ENCODE measurements around the gene CTAG1A.
"Not testable (repeated sequence)": the region's sequence is repeated elsewhere in the genome, so short reads cannot be mapped to it uniquely, and the experiment has no call there.

The CTAG1A gene

GRCh38 chrX:154575076-154575475 lies 9.9 kb upstream of the CTAG1A start:
- DNase-seq = not testable (repeated sequence)

- not testable (repeated sequence) for DNase-seq
Observed at GRCh38 chrX:154582994-154583393, 1.9 kb upstream of the CTAG1A start.

- DNase-seq = not testable (repeated sequence)
Observed at GRCh38 chrX:154590415-154590814, 5.5 kb downstream of the CTAG1A start.

GRCh38 chrX:154592505-154592904 lies 7.6 kb downstream of the CTAG1A start:
- DNase-seq = no peak

GRCh38 chrX:154593201-154593600 lies 8.3 kb downstream of the CTAG1A start:
- no peak for DNase-seq

- no peak for DNase-seq
Observed at GRCh38 chrX:154594491-154594890, 9.6 kb downstream of the CTAG1A start.

- DNase-seq = no peak
Observed at GRCh38 chrX:154595559-154596249, 10.8 kb downstream of the CTAG1A start.

- no peak for DNase-seq
Observed at GRCh38 chrX:154596290-154596929, 11.5 kb downstream of the CTAG1A start.

- no peak for DNase-seq
Observed at GRCh38 chrX:154597221-154597620, 12.3 kb downstream of the CTAG1A start.

GRCh38 chrX:154598656-154599055 lies 13.7 kb downstream of the CTAG1A start:
- DNase-seq = no peak

- DNase-seq = no peak
Observed at GRCh38 chrX:154599531-154599930, 14.6 kb downstream of the CTAG1A start.

- DNase-seq = no peak
Observed at GRCh38 chrX:154600759-154601374, 15.9 kb downstream of the CTAG1A start.

GRCh38 chrX:154602226-154602625 lies 17.3 kb downstream of the CTAG1A start:
- DNase-seq = no peak

- no peak for DNase-seq
Observed at GRCh38 chrX:154602766-154603437, 18.0 kb downstream of the CTAG1A start.

- DNase-seq = no peak
Observed at GRCh38 chrX:154603438-154604430, 18.8 kb downstream of the CTAG1A start.

GRCh38 chrX:154605566-154605965 lies 20.6 kb downstream of the CTAG1A start:
- DNase-seq = no peak

GRCh38 chrX:154607370-154607769 lies 22.4 kb downstream of the CTAG1A start:
- peak; percentile 25 for DNase-seq

GRCh38 chrX:154607976-154608375 lies 23.0 kb downstream of the CTAG1A start:
- not testable (repeated sequence) for DNase-seq

GRCh38 chrX:154608823-154609222 lies 23.9 kb downstream of the CTAG1A start:
- not testable (repeated sequence) for DNase-seq

- DNase-seq = not testable (repeated sequence)
Observed at GRCh38 chrX:154611146-154611545, 26.2 kb downstream of the CTAG1A start.

- DNase-seq = not testable (repeated sequence)
Observed at GRCh38 chrX:154613586-154613985, 28.7 kb downstream of the CTAG1A start.

- not testable (repeated sequence) for DNase-seq
Observed at GRCh38 chrX:154619182-154619581, 34.2 kb downstream of the CTAG1A start, which contains the start of gene CTAG1B. Gene CTAG1B (minus strand): TSS chrX:154619282. CDS start chrX:154619218, 64 bp downstream.

All from NCI-H2171 treated with DMSO at 0.1 percent for 48 hours (cell line).